SK-N-SH (cell line): Measurements from ENCODE around the gene RPL29. TPM values are rescaled to one million over a fixed set of nuclear protein-coding genes. Genes with fewer than 3 reads are reported as not detected.

ENCODE experiments used
- CTCF ChIA-PET: fragments of 300-600, 350-600 bp; formaldehyde crosslinking; extraction: SDS; loops from one replicate; lab custom pipeline; 2021; lab: Yijun Ruan, JAX
- POLR2A ChIA-PET: fragments of 350-600 bp; sonication (Branson Sonifier 250); formaldehyde crosslinking; extraction: SDS; loops from one replicate; lab custom pipeline; 2020; ENCODE audit warnings: antibody characterized with exemption, inconsistent platforms; lab: Yijun Ruan, JAX
- DNase-seq: peaks from one replicate; pipeline ENCODE4 v3.0.0; 2012
- H2AFZ ChIP-seq: fragments of 200-600 bp; sonication (generic); 2 replicates; pipeline ENCODE4 v1.8.1; 2016; ENCODE audit warnings: antibody characterized with exemption, mild to moderate bottlenecking, low read depth
- H3F3A ChIP-seq: fragments of 200-600 bp; sonication (generic); replicated peaks from 2 replicates; pipeline ENCODE3; 2016; ENCODE audit warnings: antibody characterized with exemption, mild to moderate bottlenecking; ENCODE audit not compliant: insufficient read depth
- H3K27ac ChIP-seq, 2 experiments: fragments of 200-500 bp in 1 of 2; fragments of 200-600 bp in 1 of 2; sonication (Bioruptor generic) in 1 of 2; sonication (generic), shearing (Covaris generic) in 1 of 2; 2 replicates each; pipeline versions ENCODE4 v1.5.1 to v1.6.1; 2014 to 2016; ENCODE audit warnings: low read depth in 2 of 2, inconsistent platforms in 1 of 2, low read length in 1 of 2, mild to moderate bottlenecking in 1 of 2, mixed read lengths in 1 of 2
- H3K27me3 ChIP-seq: fragments of 200-600 bp; sonication (generic), shearing (Covaris generic); 2 replicates; pipeline ENCODE4 v1.6.1; 2016; ENCODE audit warnings: mixed run types; ENCODE audit not compliant: insufficient read depth
- H3K36me3 ChIP-seq, 2 experiments: fragments of 200-500 bp in 1 of 2; fragments of 200-600 bp in 1 of 2; sonication (Bioruptor generic) in 1 of 2; sonication (generic) in 1 of 2; replicated peaks in 1 of 2; 2 replicates each; pipeline versions ENCODE3 to v1.5.1; 2014 to 2016; ENCODE audit warnings: low read length in 1 of 2, mild to moderate bottlenecking in 1 of 2; ENCODE audit not compliant: insufficient read depth in 2 of 2, control insufficient read depth in 1 of 2
- H3K4me1 ChIP-seq, 2 experiments: fragments of 200-500 bp in 1 of 2; fragments of 200-600 bp in 1 of 2; sonication (Bioruptor generic) in 1 of 2; sonication (generic), shearing (Covaris generic) in 1 of 2; 2 replicates each; pipeline versions ENCODE4 v1.5.1 to v1.6.1; 2014 to 2016; ENCODE audit warnings: low read depth in 1 of 2, low read length in 1 of 2, mixed run types in 1 of 2; ENCODE audit not compliant: insufficient read depth in 2 of 2, control insufficient read depth in 1 of 2
- H3K4me2 ChIP-seq: fragments of 200-600 bp; sonication (generic), shearing (Covaris generic); 2 replicates; pipeline ENCODE4 v1.6.1; 2017; ENCODE audit warnings: mixed run types
- H3K4me3 ChIP-seq, 2 experiments: fragments of 200-500 bp in 1 of 2; fragments of 200-600 bp in 1 of 2; sonication (Bioruptor generic) in 1 of 2; sonication (generic), shearing (Covaris generic) in 1 of 2; 2 replicates each; pipeline versions ENCODE4 v1.5.1 to v1.8.1; 2014 to 2016; ENCODE audit warnings: low read depth in 2 of 2, inconsistent platforms in 1 of 2, low read length in 1 of 2, mild to moderate bottlenecking in 1 of 2, mixed read lengths in 1 of 2, moderate library complexity in 1 of 2
- H3K79me2 ChIP-seq: fragments of 200-600 bp; sonication (generic); 2 replicates; pipeline ENCODE4 v1.8.1; 2017; ENCODE audit warnings: mild to moderate bottlenecking; ENCODE audit not compliant: insufficient read depth
- H3K9ac ChIP-seq: fragments of 200-600 bp; sonication (generic); 2 replicates; pipeline ENCODE4 v1.6.1; 2017; ENCODE audit warnings: mixed run types
- H3K9me2 ChIP-seq: fragments of 200-600 bp; sonication (generic); 2 replicates; pipeline ENCODE4 v1.6.1; 2017; ENCODE audit warnings: mixed run types
- H3K9me3 ChIP-seq: fragments of 200-600 bp; sonication (generic); 2 replicates; pipeline ENCODE4 v1.6.1; 2017; ENCODE audit warnings: mixed run types, mild to moderate bottlenecking, moderate library complexity
- H4K20me1 ChIP-seq: fragments of 200-600 bp; sonication (generic); 2 replicates; pipeline ENCODE4 v1.6.1; 2017; ENCODE audit warnings: mild to moderate bottlenecking, mixed run types; ENCODE audit not compliant: insufficient read depth
- CHD2 ChIP-seq: fragments of 150-350 bp; IDR thresholded peaks from 2 replicates; pipeline ENCODE4 v1.6.1; 2018; ENCODE audit warnings: low read length; ENCODE audit not compliant: partially characterized antibody
- FOXJ3 ChIP-seq: sonication (generic); formaldehyde crosslinking; IDR thresholded peaks from 2 replicates; pipeline ENCODE4 v1.5.1; 2020; ENCODE audit warnings: mild to moderate bottlenecking, missing genetic modification reagents
- GABPA ChIP-seq: IDR thresholded peaks from 2 replicates; pipeline ENCODE4 v1.4.0; 2012; ENCODE audit warnings: low read depth, mild to moderate bottlenecking
- GATA2 ChIP-seq: sonication (generic); formaldehyde crosslinking; IDR thresholded peaks from 2 replicates; pipeline ENCODE4 v1.5.0; 2020; ENCODE audit warnings: mild to moderate bottlenecking, missing genetic modification reagents
- MEF2A ChIP-seq: IDR thresholded peaks from 2 replicates; pipeline ENCODE4 v1.4.0; 2012; ENCODE audit warnings: low read depth, borderline replicate concordance
- RFX5 ChIP-seq: IDR thresholded peaks from 2 replicates; pipeline ENCODE4 v1.6.1; 2012; ENCODE audit warnings: mild to moderate bottlenecking, improper control_type of control experiment, low read length
- SMC3 ChIP-seq: IDR thresholded peaks from 2 replicates; pipeline ENCODE4 v1.6.1; 2012; ENCODE audit warnings: low read depth, low read length, improper control_type of control experiment
- TAF1 ChIP-seq: IDR thresholded peaks from 2 replicates; pipeline ENCODE4 v1.6.1; 2012; ENCODE audit warnings: low read depth, mild to moderate bottlenecking, low read length, moderate library complexity, borderline replicate concordance
- TCF12 ChIP-seq: IDR thresholded peaks from 2 replicates; pipeline ENCODE4 v1.4.0; 2012
- TEAD4 ChIP-seq: IDR thresholded peaks from 2 replicates; pipeline ENCODE4 v1.4.0; 2012; ENCODE audit warnings: mild to moderate bottlenecking, borderline replicate concordance; ENCODE audit not compliant: insufficient read depth
- YY1 ChIP-seq: IDR thresholded peaks from 2 replicates; pipeline ENCODE4 v1.4.0; 2012; ENCODE audit warnings: low read depth, mild to moderate bottlenecking
- WGBS: methylation state at CpG from one replicate; pipeline ENCODE4 v1.1.6; 2017; ENCODE audit warnings: low lambda C conversion rate; 5-methylcytosine and 5-hydroxymethylcytosine counted together
- polyA plus RNA-seq, 3 experiments: library from polyadenylated mRNA; depleted of rRNA; stranded (reverse); fragments of >200 nt; gene quantifications; 2 replicates each; pipeline ENCODE4 v1.2.3, GENCODE V29; 2012
- TF ChIP-seq, protein P1 (sequence below): IDR thresholded peaks from 2 replicates; pipeline ENCODE4 v1.4.0; 2012; ENCODE audit warnings: low read depth, borderline replicate concordance
- TF ChIP-seq, protein P2 (sequence below): fragments of 200-600 bp; sonication (generic); IDR thresholded peaks from 2 replicates; pipeline ENCODE4 v1.6.1; 2017; ENCODE audit warnings: antibody characterized with exemption, mild to moderate bottlenecking, moderate library complexity
- TF ChIP-seq, protein P3 (sequence below): IDR thresholded peaks from 2 replicates; pipeline ENCODE4; 2012
- TF ChIP-seq, protein P4 (sequence below): fragments of 150-350 bp; IDR thresholded peaks from 2 replicates; pipeline ENCODE4 v1.6.1; 2016; ENCODE audit warnings: mild to moderate bottlenecking, low read depth, low read length
- TF ChIP-seq, protein P5 (sequence below): IDR thresholded peaks from 2 replicates; pipeline ENCODE4 v1.4.0; 2012; ENCODE audit warnings: low read depth, borderline replicate concordance
- TF ChIP-seq, protein P6 (sequence below): IDR thresholded peaks from 2 replicates; pipeline ENCODE4 v1.4.0; 2012; ENCODE audit warnings: low read depth

RPL29 gene
- polyA plus RNA-seq, 1 of the 3 experiments (the other 2 are of a cell fraction) = 3,173 TPM

DNA sequence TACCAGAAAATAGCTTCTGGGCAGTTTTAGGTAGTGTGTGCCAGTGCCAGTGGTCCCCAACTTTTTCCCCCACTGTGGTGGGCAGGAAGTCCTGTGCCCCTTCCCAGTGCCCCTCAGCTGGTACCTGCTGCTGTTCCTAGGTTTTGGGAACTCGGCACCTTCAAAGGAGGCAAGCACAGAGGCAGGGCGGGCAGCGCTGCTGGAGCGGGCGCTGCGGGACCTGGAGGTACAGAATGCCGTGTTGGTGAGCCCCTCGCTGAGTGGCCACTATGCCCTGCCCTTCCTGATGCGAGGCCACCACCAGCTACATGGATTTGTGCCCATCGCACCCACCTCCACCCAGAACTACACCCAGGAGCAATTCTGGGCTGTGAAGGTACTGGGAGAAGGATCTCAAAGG is 15.4 kb downstream of the RPL29 start (continued):
- TF ChIP-seq, protein P1, sequence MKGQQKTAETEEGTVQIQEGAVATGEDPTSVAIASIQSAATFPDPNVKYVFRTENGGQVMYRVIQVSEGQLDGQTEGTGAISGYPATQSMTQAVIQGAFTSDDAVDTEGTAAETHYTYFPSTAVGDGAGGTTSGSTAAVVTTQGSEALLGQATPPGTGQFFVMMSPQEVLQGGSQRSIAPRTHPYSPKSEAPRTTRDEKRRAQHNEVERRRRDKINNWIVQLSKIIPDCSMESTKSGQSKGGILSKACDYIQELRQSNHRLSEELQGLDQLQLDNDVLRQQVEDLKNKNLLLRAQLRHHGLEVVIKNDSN = no peak
- TF ChIP-seq, protein P2, sequence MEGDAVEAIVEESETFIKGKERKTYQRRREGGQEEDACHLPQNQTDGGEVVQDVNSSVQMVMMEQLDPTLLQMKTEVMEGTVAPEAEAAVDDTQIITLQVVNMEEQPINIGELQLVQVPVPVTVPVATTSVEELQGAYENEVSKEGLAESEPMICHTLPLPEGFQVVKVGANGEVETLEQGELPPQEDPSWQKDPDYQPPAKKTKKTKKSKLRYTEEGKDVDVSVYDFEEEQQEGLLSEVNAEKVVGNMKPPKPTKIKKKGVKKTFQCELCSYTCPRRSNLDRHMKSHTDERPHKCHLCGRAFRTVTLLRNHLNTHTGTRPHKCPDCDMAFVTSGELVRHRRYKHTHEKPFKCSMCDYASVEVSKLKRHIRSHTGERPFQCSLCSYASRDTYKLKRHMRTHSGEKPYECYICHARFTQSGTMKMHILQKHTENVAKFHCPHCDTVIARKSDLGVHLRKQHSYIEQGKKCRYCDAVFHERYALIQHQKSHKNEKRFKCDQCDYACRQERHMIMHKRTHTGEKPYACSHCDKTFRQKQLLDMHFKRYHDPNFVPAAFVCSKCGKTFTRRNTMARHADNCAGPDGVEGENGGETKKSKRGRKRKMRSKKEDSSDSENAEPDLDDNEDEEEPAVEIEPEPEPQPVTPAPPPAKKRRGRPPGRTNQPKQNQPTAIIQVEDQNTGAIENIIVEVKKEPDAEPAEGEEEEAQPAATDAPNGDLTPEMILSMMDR = no peak
- no peak for TF ChIP-seq YY1
- TF ChIP-seq MEF2A = no peak

DNA sequence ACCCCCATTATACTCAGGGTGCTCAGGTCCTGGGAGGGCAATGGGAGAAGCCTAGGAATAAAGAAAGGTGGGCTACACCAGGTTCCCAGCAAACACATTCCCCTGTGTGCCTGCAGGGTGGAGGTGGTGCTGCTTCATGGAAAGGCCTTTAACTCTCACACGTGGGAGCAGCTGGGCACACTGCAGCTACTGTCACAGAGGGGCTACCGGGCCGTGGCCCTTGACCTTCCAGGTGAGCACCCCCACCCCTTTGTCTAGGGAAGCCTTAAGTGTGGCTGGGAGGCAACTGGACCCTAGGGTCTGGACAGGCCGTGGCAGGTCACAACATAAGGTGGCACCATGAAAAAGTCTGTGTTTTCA is 17.6 kb downstream of the RPL29 start:
- no peaks in the 10 kb centered on the region for H3K9me3 ChIP-seq
- peaks cover 34% of the 10 kb centered on the region for H3K79me2 ChIP-seq
- H3K9ac ChIP-seq = no peak overlapping the region
- no peak overlapping the region for H2AFZ ChIP-seq
- no peaks in the 10 kb centered on the region for H3K9me2 ChIP-seq
- H3K4me3 ChIP-seq = no peak overlapping the region
- peaks cover 28% of the 10 kb centered on the region for H3F3A ChIP-seq
- 100% methylated on average over 1 of the region's 4 CpGs for WGBS
- no peaks in the 10 kb centered on the region for H3K27me3 ChIP-seq
- H3K4me1 ChIP-seq = peaks cover 7 to 26% of the 10 kb centered on the region in 2 experiments
- H4K20me1 ChIP-seq = no peaks in the 10 kb centered on the region
- ChIA-PET POLR2A (no interaction called here), CTCF (interaction anchor here (1.1 kb wide), 1 partner anchor 21 kb away, joined by 3 read pairs; no protein-coding TSS in a partner anchor)
- TF ChIP-seq YY1 (no peak), TAF1 (no peak), TCF12 (no peak), GABPA (no peak), SMC3 (no peak), FOXJ3 (no peak), RFX5 (no peak), TEAD4 (no peak), CHD2 (no peak), GATA2 (CRISPR knock-in tag) (no peak)
- TF ChIP-seq, protein P3, sequence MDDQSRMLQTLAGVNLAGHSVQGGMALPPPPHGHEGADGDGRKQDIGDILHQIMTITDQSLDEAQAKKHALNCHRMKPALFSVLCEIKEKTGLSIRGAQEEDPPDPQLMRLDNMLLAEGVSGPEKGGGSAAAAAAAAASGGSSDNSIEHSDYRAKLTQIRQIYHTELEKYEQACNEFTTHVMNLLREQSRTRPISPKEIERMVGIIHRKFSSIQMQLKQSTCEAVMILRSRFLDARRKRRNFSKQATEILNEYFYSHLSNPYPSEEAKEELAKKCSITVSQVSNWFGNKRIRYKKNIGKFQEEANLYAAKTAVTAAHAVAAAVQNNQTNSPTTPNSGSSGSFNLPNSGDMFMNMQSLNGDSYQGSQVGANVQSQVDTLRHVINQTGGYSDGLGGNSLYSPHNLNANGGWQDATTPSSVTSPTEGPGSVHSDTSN = no peak
- TF ChIP-seq, protein P4, sequence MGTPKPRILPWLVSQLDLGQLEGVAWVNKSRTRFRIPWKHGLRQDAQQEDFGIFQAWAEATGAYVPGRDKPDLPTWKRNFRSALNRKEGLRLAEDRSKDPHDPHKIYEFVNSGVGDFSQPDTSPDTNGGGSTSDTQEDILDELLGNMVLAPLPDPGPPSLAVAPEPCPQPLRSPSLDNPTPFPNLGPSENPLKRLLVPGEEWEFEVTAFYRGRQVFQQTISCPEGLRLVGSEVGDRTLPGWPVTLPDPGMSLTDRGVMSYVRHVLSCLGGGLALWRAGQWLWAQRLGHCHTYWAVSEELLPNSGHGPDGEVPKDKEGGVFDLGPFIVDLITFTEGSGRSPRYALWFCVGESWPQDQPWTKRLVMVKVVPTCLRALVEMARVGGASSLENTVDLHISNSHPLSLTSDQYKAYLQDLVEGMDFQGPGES = no peak
- TF ChIP-seq, protein P5, sequence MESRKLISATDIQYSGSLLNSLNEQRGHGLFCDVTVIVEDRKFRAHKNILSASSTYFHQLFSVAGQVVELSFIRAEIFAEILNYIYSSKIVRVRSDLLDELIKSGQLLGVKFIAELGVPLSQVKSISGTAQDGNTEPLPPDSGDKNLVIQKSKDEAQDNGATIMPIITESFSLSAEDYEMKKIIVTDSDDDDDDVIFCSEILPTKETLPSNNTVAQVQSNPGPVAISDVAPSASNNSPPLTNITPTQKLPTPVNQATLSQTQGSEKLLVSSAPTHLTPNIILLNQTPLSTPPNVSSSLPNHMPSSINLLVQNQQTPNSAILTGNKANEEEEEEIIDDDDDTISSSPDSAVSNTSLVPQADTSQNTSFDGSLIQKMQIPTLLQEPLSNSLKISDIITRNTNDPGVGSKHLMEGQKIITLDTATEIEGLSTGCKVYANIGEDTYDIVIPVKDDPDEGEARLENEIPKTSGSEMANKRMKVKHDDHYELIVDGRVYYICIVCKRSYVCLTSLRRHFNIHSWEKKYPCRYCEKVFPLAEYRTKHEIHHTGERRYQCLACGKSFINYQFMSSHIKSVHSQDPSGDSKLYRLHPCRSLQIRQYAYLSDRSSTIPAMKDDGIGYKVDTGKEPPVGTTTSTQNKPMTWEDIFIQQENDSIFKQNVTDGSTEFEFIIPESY = no peak
- TF ChIP-seq, protein P2 = no peak
- TF ChIP-seq, protein P1 = no peak
- TF ChIP-seq, protein P6, sequence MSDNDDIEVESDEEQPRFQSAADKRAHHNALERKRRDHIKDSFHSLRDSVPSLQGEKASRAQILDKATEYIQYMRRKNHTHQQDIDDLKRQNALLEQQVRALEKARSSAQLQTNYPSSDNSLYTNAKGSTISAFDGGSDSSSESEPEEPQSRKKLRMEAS = no peak
- no peak overlapping the region for H3K4me2 ChIP-seq
- DNase-seq = no peak
- no peak overlapping the region for H3K27ac ChIP-seq
- peaks cover 0 to 5% of the 10 kb centered on the region in 2 experiments for H3K36me3 ChIP-seq
